Suprapubic skin (tissue), 3 donors: ENCODE measurements around the gene ANKRD42.

Experiments used
- CTCF ChIP-seq, 2 donors: fragments of 200-600 bp in 1 of 2; fragments of 450-650 bp in 1 of 2; sonication (generic) in 1 of 2; IDR thresholded peaks; one replicate each; pipeline ENCODE4 v1.5.1; 2016 to 2019; ENCODE audit warnings: antibody characterized with exemption in 2 of 2, mild to moderate bottlenecking in 1 of 2, moderate library complexity in 1 of 2
- POLR2A ChIP-seq, 2 donors: fragments of 450-650 bp; IDR thresholded peaks; one replicate each; pipeline ENCODE4 v1.6.1; 2017; ENCODE audit warnings: antibody characterized with exemption in 2 of 2, mild to moderate bottlenecking in 2 of 2, moderate library complexity in 2 of 2

DNA sequence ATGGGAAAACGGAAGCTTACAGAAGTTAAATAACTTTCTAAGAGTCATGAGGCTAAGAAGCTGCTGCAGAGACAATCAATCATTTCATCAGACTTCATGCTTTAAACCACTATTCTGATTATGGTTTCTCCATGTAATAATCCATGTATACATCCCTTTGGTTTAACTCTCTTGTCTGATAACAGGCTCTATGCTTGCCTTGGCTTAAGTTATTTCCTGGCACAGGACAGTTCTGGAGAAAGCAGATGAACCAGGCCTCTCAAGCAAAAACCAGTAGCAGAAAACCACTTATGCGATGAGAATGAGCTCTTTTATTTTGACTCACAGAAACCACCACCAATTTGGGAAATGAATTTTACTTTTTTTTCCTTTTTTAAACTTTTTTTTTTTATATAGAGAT is 43.1 kb upstream of the ANKRD42 start:
- TF ChIP-seq POLR2A (IDR thresholded peaks at IDR 0.05) (no peak), CTCF (IDR thresholded peaks at IDR 0.05) (no peak)
